ENCODE data around the gene TXNRD1. TPM values are rescaled to one million over a fixed set of nuclear protein-coding genes. Genes with fewer than 3 reads are reported as not detected.
A peak's percentile ranks its signal among the peaks of the same experiment; 100 is the strongest.

TXNRD1 gene
- total RNA-seq, 4 donors from 2014 or later, result 23.4 to 43.2 (median 35.6) TPM

DNA sequence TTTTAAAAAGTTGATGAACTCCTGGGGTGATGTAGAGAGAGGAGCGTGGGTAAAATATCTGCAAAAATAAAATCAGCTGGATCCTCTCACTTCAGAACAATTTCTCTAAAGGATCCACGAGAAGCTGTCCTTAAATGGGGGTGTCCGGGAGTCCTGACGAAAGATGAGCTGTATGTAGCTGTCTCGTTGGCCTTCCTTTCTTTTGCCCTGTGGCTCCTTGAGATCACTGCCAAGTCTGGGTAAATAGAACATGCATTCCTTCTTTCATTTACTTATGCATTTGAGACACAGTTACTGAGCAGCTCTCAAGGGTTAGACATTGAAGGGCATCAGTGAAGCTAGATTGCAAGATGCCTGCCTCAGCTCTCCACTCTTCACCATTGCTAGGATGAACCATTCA, 35.2 kb upstream of the TXNRD1 start:
- intact Hi-C loops (cut with DNase I; ENCODE audit: low total_unique reads), result no loop called here
- no peak overlapping the region for H3K4me3 ChIP-seq (ENCODE audit: low read depth, poor library complexity, severe bottlenecking)
- no peak for DNase-seq (ENCODE audit: low spot score in 2 of 2)
- 70% methylated on average over 5 of the region's 5 CpGs for WGBS, 2 donors
- no peak for TF ChIP-seq POLR2A (IDR thresholded peaks at IDR 0.05)
- TF ChIP-seq, protein P1, sequence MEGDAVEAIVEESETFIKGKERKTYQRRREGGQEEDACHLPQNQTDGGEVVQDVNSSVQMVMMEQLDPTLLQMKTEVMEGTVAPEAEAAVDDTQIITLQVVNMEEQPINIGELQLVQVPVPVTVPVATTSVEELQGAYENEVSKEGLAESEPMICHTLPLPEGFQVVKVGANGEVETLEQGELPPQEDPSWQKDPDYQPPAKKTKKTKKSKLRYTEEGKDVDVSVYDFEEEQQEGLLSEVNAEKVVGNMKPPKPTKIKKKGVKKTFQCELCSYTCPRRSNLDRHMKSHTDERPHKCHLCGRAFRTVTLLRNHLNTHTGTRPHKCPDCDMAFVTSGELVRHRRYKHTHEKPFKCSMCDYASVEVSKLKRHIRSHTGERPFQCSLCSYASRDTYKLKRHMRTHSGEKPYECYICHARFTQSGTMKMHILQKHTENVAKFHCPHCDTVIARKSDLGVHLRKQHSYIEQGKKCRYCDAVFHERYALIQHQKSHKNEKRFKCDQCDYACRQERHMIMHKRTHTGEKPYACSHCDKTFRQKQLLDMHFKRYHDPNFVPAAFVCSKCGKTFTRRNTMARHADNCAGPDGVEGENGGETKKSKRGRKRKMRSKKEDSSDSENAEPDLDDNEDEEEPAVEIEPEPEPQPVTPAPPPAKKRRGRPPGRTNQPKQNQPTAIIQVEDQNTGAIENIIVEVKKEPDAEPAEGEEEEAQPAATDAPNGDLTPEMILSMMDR (IDR thresholded peaks at IDR 0.05), result no peak

DNA sequence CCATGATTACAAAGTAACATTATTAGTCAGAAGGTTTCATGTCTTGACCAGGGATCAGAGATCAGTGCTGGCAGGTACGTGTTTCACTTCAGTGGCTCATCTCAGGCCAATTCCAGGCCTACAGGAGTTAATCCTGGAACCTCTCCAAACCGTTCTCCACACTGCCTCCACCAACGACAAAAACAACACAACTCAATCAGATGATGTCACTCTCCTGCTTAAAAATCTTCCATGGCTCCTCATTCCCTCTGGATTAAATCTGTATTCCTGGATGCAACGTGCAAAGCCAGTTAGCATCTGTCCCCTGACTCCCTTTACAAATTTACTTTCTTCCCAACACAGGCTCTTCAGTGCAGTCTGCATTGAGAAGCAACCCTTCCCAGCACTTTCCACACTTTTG, 34.3 kb upstream of the TXNRD1 start:
- WGBS, 2 donors, result 48 to 49% methylated on average over 4 of the region's 4 CpGs
- DNase-seq (ENCODE audit: low spot score in 2 of 2), result no peak
- H3K4me3 ChIP-seq (ENCODE audit: low read depth, poor library complexity, severe bottlenecking), result no peak overlapping the region
- intact Hi-C loops (cut with DNase I; ENCODE audit: low total_unique reads), result no loop called here
- TF ChIP-seq, protein P1 (IDR thresholded peaks at IDR 0.05), result no peak
- no peak for TF ChIP-seq POLR2A (IDR thresholded peaks at IDR 0.05)

DNA sequence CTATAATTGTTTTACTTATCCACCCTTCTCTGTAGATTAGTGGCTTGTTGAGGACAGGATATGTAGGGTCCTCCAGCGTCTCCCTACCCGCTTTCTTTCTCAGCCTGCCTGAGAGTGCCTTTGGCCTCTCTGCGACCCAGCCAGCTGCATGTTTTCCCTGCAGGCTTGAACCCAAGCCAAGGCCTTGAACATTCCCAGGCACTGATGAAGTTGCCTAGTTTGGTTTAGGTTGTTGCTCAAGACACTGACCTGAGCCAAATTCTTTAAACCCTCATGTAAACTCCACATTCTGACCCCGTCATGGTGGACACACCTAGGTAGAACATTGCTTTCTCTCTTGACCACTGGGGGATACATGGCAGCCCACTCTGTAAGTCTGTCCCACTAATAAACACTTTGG, 33.4 kb upstream of the TXNRD1 start:
- DNase-seq (ENCODE audit: low spot score in 2 of 2), result peak; percentile 69 to 91
- intact Hi-C loops (cut with DNase I; ENCODE audit: low total_unique reads), result no loop called here
- TF ChIP-seq POLR2A (IDR thresholded peaks at IDR 0.05), result no peak
- TF ChIP-seq, protein P1 (IDR thresholded peaks at IDR 0.05), result no peak
- no peak overlapping the region for H3K4me3 ChIP-seq (ENCODE audit: low read depth, poor library complexity, severe bottlenecking)
- 40 to 44% methylated on average over 4 of the region's 4 CpGs for WGBS, 2 donors

DNA sequence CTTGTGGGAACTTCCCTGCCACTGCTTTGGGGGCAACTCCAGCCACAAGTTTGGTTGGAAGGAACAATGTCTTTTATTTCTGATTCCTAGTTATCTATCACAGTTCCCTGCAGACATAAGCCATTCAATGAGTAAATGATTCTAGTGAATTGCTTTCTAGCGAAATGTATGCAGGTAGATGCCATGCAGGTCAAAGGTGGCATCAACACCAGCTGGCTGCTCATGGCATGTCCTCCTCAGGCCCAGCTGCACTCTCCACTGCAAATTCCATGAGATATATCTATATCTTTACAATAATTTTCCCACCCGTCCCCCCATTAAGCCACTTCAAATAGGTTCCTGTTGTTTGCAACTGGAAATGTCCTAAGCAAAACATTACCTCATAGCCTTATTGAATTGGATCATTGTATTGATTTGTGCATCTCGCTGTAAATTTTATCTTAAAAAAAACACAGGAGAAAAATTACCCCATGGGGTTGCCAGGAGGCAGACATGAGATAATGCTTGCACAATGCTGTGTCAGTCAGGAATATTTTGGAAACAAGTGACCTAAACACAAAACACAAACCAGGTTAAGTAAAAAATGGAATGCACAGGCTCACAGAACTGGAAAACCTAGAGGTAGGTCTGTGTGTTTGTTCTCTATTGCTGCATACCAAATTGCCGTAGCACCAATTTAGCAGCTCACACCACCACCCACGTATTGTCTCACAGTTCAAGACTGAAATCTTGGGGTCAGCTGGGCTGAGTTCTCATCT, 32.8 kb upstream of the TXNRD1 start:
- intact Hi-C loops (cut with DNase I; ENCODE audit: low total_unique reads), result no loop called here

DNA sequence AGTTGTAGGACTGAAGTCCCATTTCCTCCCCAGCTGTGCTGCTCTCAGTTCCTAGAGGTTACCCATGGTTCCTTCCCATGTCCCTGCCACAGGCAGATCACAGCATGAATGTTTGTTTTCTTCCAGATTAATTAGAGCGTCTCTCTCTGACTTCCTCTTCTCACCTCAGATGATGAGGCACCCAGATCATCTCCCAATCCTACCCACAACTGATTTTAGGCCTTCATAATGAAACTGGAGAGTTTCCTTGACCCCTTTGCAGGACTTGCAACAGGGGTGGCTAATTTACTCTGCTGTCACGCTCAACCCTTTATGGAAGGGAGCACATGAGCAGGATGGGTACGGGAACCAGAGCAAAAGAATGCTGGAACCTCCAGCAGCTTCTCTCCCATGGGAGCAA, 32.1 kb upstream of the TXNRD1 start:
- no peak for DNase-seq (ENCODE audit: low spot score in 2 of 2)
- no peak overlapping the region for H3K4me3 ChIP-seq (ENCODE audit: low read depth, poor library complexity, severe bottlenecking)
- intact Hi-C loops (cut with DNase I; ENCODE audit: low total_unique reads), result no loop called here
- TF ChIP-seq, protein P1 (IDR thresholded peaks at IDR 0.05), result no peak
- TF ChIP-seq POLR2A (IDR thresholded peaks at IDR 0.05), result no peak
- 85 to 92% methylated on average over 3 of the region's 3 CpGs for WGBS, 2 donors

More for the DNA sequence above, 32.8 kb upstream of the TXNRD1 start:
- no peak for DNase-seq (ENCODE audit: low spot score in 2 of 2)
- TF ChIP-seq POLR2A (IDR thresholded peaks at IDR 0.05), result no peak
- TF ChIP-seq, protein P1 (IDR thresholded peaks at IDR 0.05), result no peak
- WGBS, 2 donors, result 81 to 86% methylated on average over 5 of the region's 5 CpGs
- H3K4me3 ChIP-seq (ENCODE audit: low read depth, poor library complexity, severe bottlenecking), result no peak overlapping the region

All from lower leg skin (tissue), 4 donors.